Body of pancreas (tissue), 4 donors: ENCODE data around the gene MRPL10. TPM values are rescaled to one million over a fixed set of nuclear protein-coding genes. Genes with fewer than 3 reads are reported as not detected.

ENCODE experiments used
- ATAC-seq: fragments of 150-250 bp; one replicate; pipeline ENCODE4 v1.9.1; 2016
- DNase-seq, 4 donors: peaks; one replicate each; pipeline ENCODE4 v3.0.0-alpha.2; 2019
- H3K27ac ChIP-seq, 4 donors: fragments of 200-600 bp; sonication (generic); 1 replicate in 3 of 4; 2 replicates in 1 of 4; pipeline versions ENCODE4 v1.5.1 to v1.6.1; 2016 to 2019; ENCODE audit warnings: mild to moderate bottlenecking in 1 of 4, mixed read lengths in 1 of 4, moderate library complexity in 1 of 4
- H3K27me3 ChIP-seq, 2 donors: fragments of 200-600 bp; sonication (generic); one replicate each; pipeline ENCODE4 v1.6.0; 2016; ENCODE audit warnings: mild to moderate bottlenecking in 1 of 2
- H3K36me3 ChIP-seq, 2 donors: fragments of 200-600 bp; sonication (generic); replicated peaks in 1 of 2; 2 replicates each; pipeline ENCODE4 v1.5.1; 2016; ENCODE audit warnings: low read depth in 2 of 2; ENCODE audit not compliant: insufficient read depth in 1 of 2
- H3K4me1 ChIP-seq: fragments of 200-600 bp; sonication (generic); one replicate; pipeline ENCODE4 v1.6.0; 2016
- H3K4me3 ChIP-seq, 2 donors: fragments of 200-600 bp; sonication (generic); 1 replicate in 1 of 2; 2 replicates in 1 of 2; pipeline ENCODE4 v1.5.1; 2016 to 2019
- H3K9me3 ChIP-seq, 3 donors: fragments of 200-600 bp; sonication (generic); 1 replicate in 2 of 3; 2 replicates in 1 of 3; pipeline ENCODE4 v1.5.1; 2016
- POLR2A ChIP-seq, 3 donors: fragments of 450-650 bp; IDR thresholded peaks; one replicate each; pipeline ENCODE4 v1.6.1; 2016; ENCODE audit warnings: antibody characterized with exemption in 3 of 3, mild to moderate bottlenecking in 2 of 3
- WGBS, 2 donors: methylation state at CpG; one replicate each; pipeline ENCODE4 v1.1.5; 2017; 5-methylcytosine and 5-hydroxymethylcytosine counted together
- intact Hi-C: fragments of 100-400 bp; cut with DNase I; formaldehyde crosslinking; loops from one replicate; pipeline ENCODE4 v1.15.1; 2023
- total RNA-seq, 2 donors: library from RNA; depleted of rRNA; stranded (reverse); fragments of >200 nt; gene quantifications; one replicate each; pipeline ENCODE4 v1.1.0, GENCODE V29; 2016
- TF ChIP-seq, protein P1 (sequence below), 7 experiments: fragments of 450-650 bp in 4 of 7; fragments of 200-600 bp in 3 of 7; sonication (generic) in 3 of 7; IDR thresholded peaks; one replicate each; pipeline ENCODE4 v1.5.1; 2016 to 2019; ENCODE audit warnings: antibody characterized with exemption in 7 of 7

MRPL10 gene
- total RNA-seq, 2 donors from 2014 or later = 4.3 to 29.8 TPM

DNA sequence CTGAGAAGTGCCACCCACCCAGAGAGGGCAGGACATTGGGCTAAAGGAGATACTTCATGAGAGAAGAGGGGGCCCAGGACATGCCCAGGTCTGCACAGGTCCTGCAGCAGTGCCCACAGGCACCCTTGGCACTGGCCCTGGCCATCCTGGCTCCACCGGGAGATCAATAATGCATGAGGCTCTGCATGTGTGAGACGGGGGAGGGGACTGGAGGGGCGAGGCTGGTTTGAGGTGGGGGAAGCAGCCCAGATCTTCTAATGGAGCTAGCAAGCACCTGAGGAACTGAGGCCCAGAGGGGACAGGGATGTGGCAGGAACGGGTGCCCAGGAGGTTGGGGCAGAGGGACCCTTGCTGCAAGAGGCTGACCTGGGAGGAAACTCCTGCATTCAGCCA lies 10.3 kb downstream of the MRPL10 start:
- intact Hi-C loops = no loop called here
- Histone ChIP-seq H3K27me3 (no peaks in the 10 kb centered on the region), H3K36me3 (peaks cover 10 to 23% of the 10 kb centered on the region in 2 donors), H3K4me1 (peaks cover 22% of the 10 kb centered on the region), H3K4me3 (peak overlapping the region; percentile 59 to 80), H3K27ac (peak overlapping the region; percentile 53 to 77 (median 70)), H3K9me3 (no peaks in the 10 kb centered on the region)
- peak; percentile 19 for ATAC-seq
- 0 to 1% methylated on average over 4 of the region's 4 CpGs for WGBS, 2 donors
- no peak for TF ChIP-seq POLR2A (IDR thresholded peaks at IDR 0.05)
- TF ChIP-seq, protein P1, sequence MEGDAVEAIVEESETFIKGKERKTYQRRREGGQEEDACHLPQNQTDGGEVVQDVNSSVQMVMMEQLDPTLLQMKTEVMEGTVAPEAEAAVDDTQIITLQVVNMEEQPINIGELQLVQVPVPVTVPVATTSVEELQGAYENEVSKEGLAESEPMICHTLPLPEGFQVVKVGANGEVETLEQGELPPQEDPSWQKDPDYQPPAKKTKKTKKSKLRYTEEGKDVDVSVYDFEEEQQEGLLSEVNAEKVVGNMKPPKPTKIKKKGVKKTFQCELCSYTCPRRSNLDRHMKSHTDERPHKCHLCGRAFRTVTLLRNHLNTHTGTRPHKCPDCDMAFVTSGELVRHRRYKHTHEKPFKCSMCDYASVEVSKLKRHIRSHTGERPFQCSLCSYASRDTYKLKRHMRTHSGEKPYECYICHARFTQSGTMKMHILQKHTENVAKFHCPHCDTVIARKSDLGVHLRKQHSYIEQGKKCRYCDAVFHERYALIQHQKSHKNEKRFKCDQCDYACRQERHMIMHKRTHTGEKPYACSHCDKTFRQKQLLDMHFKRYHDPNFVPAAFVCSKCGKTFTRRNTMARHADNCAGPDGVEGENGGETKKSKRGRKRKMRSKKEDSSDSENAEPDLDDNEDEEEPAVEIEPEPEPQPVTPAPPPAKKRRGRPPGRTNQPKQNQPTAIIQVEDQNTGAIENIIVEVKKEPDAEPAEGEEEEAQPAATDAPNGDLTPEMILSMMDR (IDR thresholded peaks at IDR 0.05) = no peak
- DNase-seq = peak in 1 of 4 donors; percentile 39

DNA sequence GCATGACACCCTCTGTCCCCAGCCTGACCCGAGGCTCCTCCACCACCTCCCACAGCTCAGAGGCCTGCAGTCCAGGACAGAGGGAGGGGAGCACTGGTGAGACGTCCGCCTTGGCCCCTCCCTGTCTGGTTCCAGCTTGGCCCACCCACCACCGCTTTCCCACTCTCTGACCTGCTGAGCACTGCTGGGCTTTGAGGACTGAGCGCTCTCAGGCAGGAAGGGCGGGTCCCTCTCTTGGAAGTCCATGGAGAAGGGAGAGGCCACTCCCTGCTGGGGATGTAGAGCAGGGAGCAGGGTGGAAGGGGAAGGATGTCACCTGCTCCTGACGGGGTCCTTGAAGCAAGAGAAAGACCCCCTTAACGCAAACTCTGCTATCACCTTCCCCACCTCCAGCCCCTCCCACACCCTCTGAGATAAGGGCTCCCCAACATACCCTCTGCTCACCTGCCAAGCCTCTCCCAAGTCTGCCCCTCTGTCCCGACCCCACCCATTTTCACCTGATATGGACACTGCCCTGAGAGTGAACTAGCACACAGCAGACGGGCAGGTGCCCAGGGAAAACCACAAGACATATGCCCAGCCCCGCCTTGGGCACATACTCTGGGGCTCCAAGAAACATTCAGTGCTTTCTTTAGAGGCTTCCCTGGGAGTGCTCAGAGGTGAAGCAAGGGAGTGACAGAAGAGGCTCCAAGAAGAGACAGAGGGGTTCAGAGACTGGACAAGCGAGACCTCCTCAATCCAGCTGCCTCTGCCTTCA lies 11.1 kb downstream of the MRPL10 start:
- Histone ChIP-seq H3K27ac (peak overlapping the region in 1 of 4 donors; percentile 77), H3K27me3 (no peaks in the 10 kb centered on the region), H3K36me3 (peaks cover 10 to 28% of the 10 kb centered on the region in 2 donors), H3K4me3 (no peak overlapping the region), H3K4me1 (peaks cover 22% of the 10 kb centered on the region), H3K9me3 (no peaks in the 10 kb centered on the region)
- ATAC-seq (no peak), DNase-seq (no peak)
- WGBS, 2 donors = 57% methylated on average over 11 of the region's 12 CpGs
- intact Hi-C loops = no loop called here
- TF ChIP-seq, protein P1 (IDR thresholded peaks at IDR 0.05) = no peak
- TF ChIP-seq POLR2A (IDR thresholded peaks at IDR 0.05) = no peak

DNA sequence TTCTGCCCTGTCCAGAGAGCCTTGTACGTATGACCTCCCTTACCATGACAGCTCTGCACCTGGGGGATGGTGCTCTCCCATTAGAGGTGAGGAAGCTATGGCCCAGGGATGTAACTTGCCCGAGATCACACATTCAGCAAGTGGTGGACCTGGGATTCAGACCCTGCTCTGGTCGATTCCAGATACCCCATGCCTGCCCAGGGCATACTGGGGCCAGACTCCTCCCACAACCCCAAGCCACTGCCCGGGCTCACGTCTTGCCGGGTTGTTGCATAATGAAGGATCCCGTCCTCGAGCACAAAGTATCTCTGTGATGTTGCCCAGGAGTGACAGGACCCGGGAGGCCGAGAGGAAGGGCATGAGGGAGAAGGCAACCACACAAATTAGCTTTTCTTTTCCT lies 11.9 kb downstream of the MRPL10 start:
- TF ChIP-seq POLR2A (IDR thresholded peaks at IDR 0.05) = no peak
- TF ChIP-seq, protein P1 (IDR thresholded peaks at IDR 0.05) = no peak
- Histone ChIP-seq H3K9me3 (no peaks in the 10 kb centered on the region), H3K36me3 (peaks cover 10 to 31% of the 10 kb centered on the region in 2 donors), H3K4me1 (peaks cover 22% of the 10 kb centered on the region), H3K27me3 (no peaks in the 10 kb centered on the region), H3K27ac (no peak overlapping the region), H3K4me3 (no peak overlapping the region)
- WGBS, 2 donors = 77 to 82% methylated on average over 7 to 10 of the region's 10 CpGs
- DNase-seq = no peak
- intact Hi-C loops = no loop called here
- no peak for ATAC-seq

DNA sequence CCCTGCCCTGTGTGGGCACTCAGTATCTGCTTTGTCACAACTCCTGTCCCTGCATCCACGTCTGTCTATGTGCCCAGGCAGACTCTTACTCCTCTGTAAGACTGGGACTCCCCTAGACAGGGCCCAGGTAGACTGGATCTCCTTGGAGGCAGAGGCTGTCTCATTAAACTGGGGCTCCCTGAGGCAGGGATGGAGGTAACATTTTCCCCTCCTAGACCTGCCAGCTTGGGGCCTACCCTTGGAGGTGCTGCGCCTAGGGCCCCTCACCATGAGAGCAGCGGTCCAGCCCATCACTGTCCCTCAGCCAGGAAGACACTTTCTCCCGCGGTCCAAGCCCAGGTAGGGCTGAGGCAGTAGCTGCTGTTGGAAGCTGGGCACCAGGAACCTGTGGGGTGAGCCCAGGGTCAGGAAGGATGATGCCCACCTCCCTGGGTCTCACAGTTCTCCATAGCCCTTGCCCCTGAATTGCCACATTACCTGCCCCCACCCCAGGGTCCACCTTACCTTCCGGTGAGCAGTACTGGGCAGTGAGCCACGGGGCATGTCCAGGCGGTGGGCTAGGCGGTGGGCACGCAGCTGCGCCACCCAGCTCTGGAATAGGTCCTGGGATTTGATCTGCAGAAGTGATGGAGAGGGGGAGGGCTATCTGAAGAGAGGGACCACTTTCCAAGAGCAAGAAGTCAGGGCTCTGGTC lies 13.2 kb downstream of the MRPL10 start:
- Histone ChIP-seq H3K9me3 (no peaks in the 10 kb centered on the region), H3K36me3 (peaks cover 10 to 29% of the 10 kb centered on the region in 2 donors), H3K27ac (no peak overlapping the region), H3K4me1 (peaks cover 25% of the 10 kb centered on the region), H3K4me3 (no peak overlapping the region), H3K27me3 (no peaks in the 10 kb centered on the region)
- DNase-seq (no peak), ATAC-seq (no peak)
- WGBS, 2 donors = 86 to 92% methylated on average over 9 to 11 of the region's 11 CpGs
- intact Hi-C loops = no loop called here
- TF ChIP-seq, protein P1 (IDR thresholded peaks at IDR 0.05) = no peak
